Activated CD4-positive, alpha-beta memory T cell treated with anti-CD3 and anti-CD28 coated beads for 36 hours (primary cell): Measurements from ENCODE around the gene BTBD18. TPM values are rescaled to one million over a fixed set of nuclear protein-coding genes. Genes with fewer than 3 reads are reported as not detected.

Experiments
- CTCF ChIA-PET: fragments of 350-600 bp; sonication (Branson Sonifier 250); formaldehyde crosslinking; loops from one replicate; lab custom pipeline; 2021; ENCODE audit warnings: antibody characterized with exemption, inconsistent platforms; lab: Charles Lee
- POLR2A ChIA-PET: fragments of 350-600 bp; sonication (Branson Sonifier 250); formaldehyde crosslinking; loops from one replicate; lab custom pipeline; 2021; ENCODE audit warnings: antibody characterized with exemption; lab: Charles Lee
- DNase-seq: peaks from one replicate; pipeline ENCODE4 v3.0.0-alpha.2; 2020
- H3K27ac Mint-ChIP-seq: one replicate; pipeline ENCODE4 v1.8.0; 2021; ENCODE audit warnings: mixed read lengths
- H3K27me3 Mint-ChIP-seq: one replicate; pipeline ENCODE4 v1.8.0; 2021; ENCODE audit warnings: mixed read lengths
- H3K36me3 Mint-ChIP-seq: one replicate; pipeline ENCODE4 v1.8.0; 2021; ENCODE audit warnings: mixed read lengths
- H3K4me1 Mint-ChIP-seq: one replicate; pipeline ENCODE4 v1.8.0; 2021; ENCODE audit warnings: low read depth, mixed read lengths
- H3K4me3 Mint-ChIP-seq: one replicate; pipeline ENCODE4 v1.8.0; 2021; ENCODE audit warnings: mild to moderate bottlenecking, mixed read lengths
- H3K9me3 Mint-ChIP-seq: one replicate; pipeline ENCODE4 v1.8.0; 2021; ENCODE audit warnings: mixed read lengths
- intact Hi-C: fragments of 100-400 bp; cut with micrococcal nuclease; formaldehyde crosslinking; loops from one replicate; pipeline ENCODE4 v1.15.1; 2023
- total RNA-seq, 2 experiments: library from RNA; stranded (reverse); gene quantifications; one replicate each; pipeline ENCODE4 v1.2.3, GENCODE V29; 2021

Gene BTBD18
- total RNA-seq, 2 experiments from 2014 or later, result not detected

GRCh38 chr11:57751176-57751575 is 443 bp downstream of the BTBD18 start:
- ChIA-PET POLR2A (interaction anchor here (0.7 to 2.8 kb wide), 2 partner anchors 9 kb away, joined by 3 to 12 read pairs; partner anchors contain the start of gene SELENOH), CTCF (interaction anchor here (0.9 to 2.0 kb wide), 2 partner anchors 50 to 57 kb away, joined by 4 to 42 read pairs; no protein-coding TSS in a partner anchor)
- Mint-ChIP-seq H3K9me3 (no peaks in the 10 kb centered on the region), H3K27ac (no peak overlapping the region), H3K36me3 (peaks cover 5% of the 10 kb centered on the region), H3K27me3 (no peaks in the 10 kb centered on the region), H3K4me3 (no peak overlapping the region), H3K4me1 (peaks cover 8% of the 10 kb centered on the region)
- intact Hi-C loops, result loop anchor here (1.0 kb wide), 1 partner anchor 49 kb away; no protein-coding TSS in a partner anchor
- no peak for DNase-seq

- H3K4me3 Mint-ChIP-seq, result no peak overlapping the region
- no peaks in the 10 kb centered on the region for H3K27me3 Mint-ChIP-seq
- H3K9me3 Mint-ChIP-seq, result no peaks in the 10 kb centered on the region
- ChIA-PET CTCF (interaction anchor here (1.4 kb wide), 1 partner anchor 54 kb away, joined by 7 read pairs; no protein-coding TSS in a partner anchor), POLR2A (no interaction called here)
- peaks cover 34% of the 10 kb centered on the region for H3K36me3 Mint-ChIP-seq
- no peak for DNase-seq
- H3K4me1 Mint-ChIP-seq, result peaks cover 40% of the 10 kb centered on the region
- peak overlapping the region; percentile 44 for H3K27ac Mint-ChIP-seq
- intact Hi-C loops, result no loop called here
Measured at GRCh38 chr11:57746920-57747319, 4.7 kb downstream of the BTBD18 start.

GRCh38 chr11:57745206-57745605 is 6.4 kb downstream of the BTBD18 start:
- ChIA-PET CTCF (interaction anchor here (1.0 to 6.2 kb wide), 3 partner anchors 10 to 56 kb away, joined by 4 to 41 read pairs (median 7); no protein-coding TSS in a partner anchor), POLR2A (interaction anchor here (0.9 to 1.2 kb wide), 2 partner anchors 11 to 14 kb away, joined by 3 read pairs; no protein-coding TSS in a partner anchor)
- no peak for DNase-seq
- Mint-ChIP-seq H3K36me3 (peaks cover 43% of the 10 kb centered on the region), H3K27me3 (no peaks in the 10 kb centered on the region), H3K9me3 (no peaks in the 10 kb centered on the region), H3K4me1 (peaks cover 45% of the 10 kb centered on the region), H3K4me3 (no peak overlapping the region), H3K27ac (peak overlapping the region; percentile 66)
- intact Hi-C loops, result no loop called here

- Mint-ChIP-seq H3K4me3 (no peak overlapping the region), H3K27ac (peak overlapping the region; percentile 79), H3K9me3 (no peaks in the 10 kb centered on the region), H3K27me3 (no peaks in the 10 kb centered on the region), H3K36me3 (peaks cover 45% of the 10 kb centered on the region), H3K4me1 (peaks cover 47% of the 10 kb centered on the region)
- ChIA-PET POLR2A (interaction anchor here (0.9 to 1.2 kb wide), 2 partner anchors 12 to 15 kb away, joined by 3 read pairs; no protein-coding TSS in a partner anchor), CTCF (interaction anchor here (0.7 to 6.2 kb wide), 2 partner anchors 57 to 103 kb away, joined by 3 to 41 read pairs; no protein-coding TSS in a partner anchor)
- intact Hi-C loops, result loop anchor here (5.0 kb wide), 1 partner anchor 417 kb away; no protein-coding TSS in a partner anchor
- DNase-seq, result no peak
Measured at GRCh38 chr11:57744357-57744756, 7.3 kb downstream of the BTBD18 start.

- peaks cover 45% of the 10 kb centered on the region for H3K4me1 Mint-ChIP-seq
- ChIA-PET POLR2A (interaction anchor here (0.6 to 2.3 kb wide), 10 partner anchors 9 to 406 kb away, joined by 3 to 12 read pairs (median 5); partner anchors contain the start of genes BTBD18, MED19, SSRP1 and TMX2), CTCF (interaction anchor here (1.3 to 6.2 kb wide), 5 partner anchors 32 to 782 kb away, joined by 3 to 41 read pairs (median 5); no protein-coding TSS in a partner anchor)
Measured at GRCh38 chr11:57742087-57742452, 9.5 kb downstream of the BTBD18 start.

GRCh38 chr11:57741132-57742086 is 10.2 kb downstream of the BTBD18 start, which contains the start of gene SELENOH:
SELENOH (plus strand) TSS chr11:57741491; CDS start chr11:57741596, 105 bp downstream.
- Mint-ChIP-seq H3K4me1 (peaks cover 40% of the 10 kb centered on the region), H3K27ac (peak within 1 kb of the TSS; percentile 99), H3K9me3 (no peaks in the 10 kb centered on the region), H3K36me3 (peaks cover 46% of the 10 kb centered on the region), H3K27me3 (no peaks in the 10 kb centered on the region), H3K4me3 (peak within 1 kb of the TSS; percentile 97)
- intact Hi-C loops, result loop anchor here (1.0 to 5.0 kb wide), 11 partner anchors 29 to 837 kb away; partner anchors contain the start of genes CLP1, MED19 and TMX2
- CTCF ChIA-PET, result interaction anchor here (0.6 to 6.2 kb wide), 8 partner anchors 28 to 838 kb away, joined by 3 to 41 read pairs (median 4); no protein-coding TSS in a partner anchor
- peak; percentile 98 for DNase-seq
- POLR2A ChIA-PET, result interaction anchor here (0.6 to 2.3 kb wide), 13 partner anchors 9 to 836 kb away, joined by 3 to 12 read pairs (median 4); partner anchors contain the start of genes BTBD18, MED19, SSRP1 and TMX2

More at GRCh38 chr11:57742087-57742452, 9.5 kb downstream of the BTBD18 start:
- Mint-ChIP-seq H3K27me3 (no peaks in the 10 kb centered on the region), H3K27ac (peak overlapping the region; percentile 99), H3K9me3 (no peaks in the 10 kb centered on the region), H3K4me3 (peak overlapping the region; percentile 97), H3K36me3 (peaks cover 47% of the 10 kb centered on the region)
- intact Hi-C loops, result loop anchor here (5.0 kb wide), 1 partner anchor 415 kb away; no protein-coding TSS in a partner anchor
- DNase-seq, result no peak

GRCh38 chr11:57735619-57736298 is 15.9 kb downstream of the BTBD18 start:
- peaks cover 8% of the 10 kb centered on the region for H3K36me3 Mint-ChIP-seq
- DNase-seq, result no peak
- POLR2A ChIA-PET, result no interaction called here
- no peaks in the 10 kb centered on the region for H3K9me3 Mint-ChIP-seq
- no peaks in the 10 kb centered on the region for H3K27me3 Mint-ChIP-seq
- intact Hi-C loops, result no loop called here
- H3K27ac Mint-ChIP-seq, result peak overlapping the region; percentile 8
- H3K4me3 Mint-ChIP-seq, result no peak overlapping the region
- peaks cover 10% of the 10 kb centered on the region for H3K4me1 Mint-ChIP-seq
- CTCF ChIA-PET, result no interaction called here

- no peak overlapping the region for H3K4me3 Mint-ChIP-seq
- ChIA-PET CTCF (no interaction called here), POLR2A (interaction anchor here (1.2 kb wide), 1 partner anchor 9 kb away, joined by 3 read pairs; the partner anchor contains the start of gene SELENOH)
- no peaks in the 10 kb centered on the region for H3K9me3 Mint-ChIP-seq
- H3K36me3 Mint-ChIP-seq, result peaks cover 4% of the 10 kb centered on the region
- peaks cover 12% of the 10 kb centered on the region for H3K4me1 Mint-ChIP-seq
- no peak for DNase-seq
- no peak overlapping the region for H3K27ac Mint-ChIP-seq
- intact Hi-C loops, result no loop called here
- no peaks in the 10 kb centered on the region for H3K27me3 Mint-ChIP-seq
Measured at GRCh38 chr11:57732661-57733060, 19.0 kb downstream of the BTBD18 start.

GRCh38 chr11:57729479-57729878 is 22.1 kb downstream of the BTBD18 start:
- H3K27me3 Mint-ChIP-seq, result no peaks in the 10 kb centered on the region
- DNase-seq, result no peak
- no peaks in the 10 kb centered on the region for H3K9me3 Mint-ChIP-seq
- intact Hi-C loops, result no loop called here
- CTCF ChIA-PET, result interaction anchor here (1.1 kb wide), 1 partner anchor 71 kb away, joined by 3 read pairs; no protein-coding TSS in a partner anchor
- POLR2A ChIA-PET, result no interaction called here
- H3K36me3 Mint-ChIP-seq, result peaks cover 1% of the 10 kb centered on the region
- no peak overlapping the region for H3K4me3 Mint-ChIP-seq
- no peak overlapping the region for H3K27ac Mint-ChIP-seq
- peaks cover 12% of the 10 kb centered on the region for H3K4me1 Mint-ChIP-seq

GRCh38 chr11:57728829-57729228 is 22.8 kb downstream of the BTBD18 start:
- intact Hi-C loops, result no loop called here
- POLR2A ChIA-PET, result no interaction called here
- CTCF ChIA-PET, result interaction anchor here (1.1 kb wide), 1 partner anchor 72 kb away, joined by 3 read pairs; no protein-coding TSS in a partner anchor
- Mint-ChIP-seq H3K9me3 (no peaks in the 10 kb centered on the region), H3K27me3 (no peaks in the 10 kb centered on the region), H3K4me1 (peaks cover 12% of the 10 kb centered on the region), H3K27ac (no peak overlapping the region), H3K4me3 (no peak overlapping the region), H3K36me3 (peaks cover 1% of the 10 kb centered on the region)
- no peak for DNase-seq

GRCh38 chr11:57727185-57727584 is 24.4 kb downstream of the BTBD18 start:
- Mint-ChIP-seq H3K4me1 (peaks cover 11% of the 10 kb centered on the region), H3K36me3 (peaks cover 1% of the 10 kb centered on the region), H3K9me3 (no peaks in the 10 kb centered on the region), H3K27me3 (no peaks in the 10 kb centered on the region), H3K4me3 (no peak overlapping the region), H3K27ac (no peak overlapping the region)
- no peak for DNase-seq
- intact Hi-C loops, result no loop called here
- ChIA-PET CTCF (interaction anchor here (0.9 kb wide), 1 partner anchor 74 kb away, joined by 4 read pairs; no protein-coding TSS in a partner anchor), POLR2A (no interaction called here)
